ENCODE measurements around the gene SSNA1.

Gene SSNA1

DNA sequence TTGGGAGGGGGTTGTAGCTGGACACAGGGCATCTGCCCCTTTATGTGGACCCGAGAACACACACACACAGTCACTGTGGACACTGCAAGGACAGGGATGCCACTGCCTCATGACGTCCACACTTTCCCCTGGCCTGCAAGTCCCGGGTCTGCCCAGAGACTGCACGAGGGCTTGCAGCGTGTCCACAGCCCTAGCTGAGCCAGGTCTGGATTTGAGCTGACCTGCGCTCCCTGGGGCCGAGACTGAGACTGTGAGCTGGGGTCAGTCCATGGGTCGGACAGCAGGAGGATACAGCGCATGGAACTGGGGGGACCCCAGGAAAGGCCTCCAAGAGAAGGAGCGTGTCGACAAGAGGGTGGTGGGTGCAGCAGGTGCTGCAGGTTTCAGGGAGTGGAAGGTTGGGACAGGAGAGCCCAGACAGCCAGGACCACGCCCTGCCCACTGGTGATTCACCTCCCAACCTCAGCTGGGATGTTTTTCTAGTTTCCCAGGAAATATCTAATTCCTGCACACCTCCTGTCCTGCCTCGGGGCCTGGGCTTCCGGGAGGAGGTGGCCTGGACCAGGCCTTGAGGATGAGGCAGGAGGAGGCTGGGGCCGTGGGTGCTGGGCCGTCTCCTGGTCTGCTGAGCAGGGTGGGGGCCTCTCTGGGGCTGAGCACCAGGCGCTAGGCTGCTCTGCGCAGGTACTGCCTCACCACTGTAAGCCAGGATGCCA is 38.0 kb downstream of the SSNA1 start:
- Histone ChIP-seq H3K27ac (ENCODE audit: extremely low read depth, low read depth, low read length) (no peak overlapping the region), H3K4me3 (ENCODE audit: low read depth, low read length) (no peak overlapping the region), H3K4me1 (ENCODE audit: control insufficient read depth, insufficient read depth, low read length) (peaks cover 4% of the 10 kb centered on the region)

DNA sequence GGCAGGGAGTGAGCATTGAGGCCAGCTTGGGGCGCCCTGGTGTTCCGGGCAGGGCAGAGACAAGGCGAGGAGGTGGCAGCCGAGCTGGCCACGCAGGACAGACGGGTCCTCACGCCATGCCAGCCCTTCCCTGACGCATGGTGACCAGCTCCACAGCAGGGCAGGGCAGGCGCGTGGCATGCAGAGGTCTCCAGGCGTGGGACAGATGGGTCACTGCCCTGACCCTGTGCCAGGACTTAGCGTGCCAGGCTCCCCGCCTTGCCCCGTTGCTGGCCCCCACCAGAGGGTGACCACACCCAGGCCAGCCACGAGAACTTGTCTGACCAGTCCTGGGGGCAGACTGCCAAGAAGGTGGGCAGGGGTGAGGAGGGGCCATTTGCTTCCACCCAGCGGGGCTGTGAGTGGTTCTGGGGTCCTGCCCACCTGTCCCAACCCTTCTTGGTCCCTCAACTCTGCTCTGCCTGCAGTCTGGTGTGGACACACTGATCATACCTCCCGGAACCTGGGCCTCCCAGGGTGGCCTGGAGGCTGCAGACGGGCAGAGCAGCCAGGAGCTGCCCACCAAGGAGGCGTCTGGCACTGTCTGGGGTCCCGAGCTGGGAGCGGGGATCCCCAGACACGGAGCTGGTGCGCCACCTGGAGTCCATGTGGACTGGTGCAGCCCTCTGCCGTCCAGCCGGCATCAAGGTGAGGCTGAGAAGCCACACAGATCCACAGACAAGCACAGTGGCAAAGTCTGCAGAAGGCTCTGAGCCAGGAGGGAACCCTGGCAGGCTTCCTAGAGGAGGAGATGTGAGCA is 38.8 kb downstream of the SSNA1 start, which contains the start of gene RNF224:
Gene RNF224 (plus strand): TSS at position 449 of the 799 bp plus-strand sequence. CDS start 834 bp downstream, outside the sequence.
- no peaks in the 10 kb centered on the region for H3K9me3 ChIP-seq (ENCODE audit: control insufficient read depth, insufficient read depth, low read depth, low read length)
- POLR2A ChIA-PET: interaction anchor here (0.5 to 17.2 kb wide), 10 partner anchors 14 to 193 kb away, joined by 3 to 304 read pairs (median 5); partner anchors contain the start of genes ANAPC2, NDOR1, NPDC1 and SAPCD2
- no peaks in the 10 kb centered on the region for H3K36me3 ChIP-seq (ENCODE audit: control insufficient read depth in 2 of 2, insufficient read depth in 1 of 2, low read length in 2 of 2)
- no peak within 1 kb of the TSS for H3K4me3 ChIP-seq (ENCODE audit: low read depth, low read length)
- no peak within 1 kb of the TSS for H3K27ac ChIP-seq (ENCODE audit: extremely low read depth, low read depth, low read length)
- CTCF ChIA-PET: interaction anchor here (0.5 to 6.7 kb wide), 31 partner anchors 9 to 439 kb away, joined by 3 to 69 read pairs (median 5); partner anchors contain the start of genes ABCA2, ANAPC2, C8G and LRRC26
- peaks cover 4% of the 10 kb centered on the region for H3K4me1 ChIP-seq (ENCODE audit: control insufficient read depth, insufficient read depth, low read length)
- TF ChIP-seq, protein P1, sequence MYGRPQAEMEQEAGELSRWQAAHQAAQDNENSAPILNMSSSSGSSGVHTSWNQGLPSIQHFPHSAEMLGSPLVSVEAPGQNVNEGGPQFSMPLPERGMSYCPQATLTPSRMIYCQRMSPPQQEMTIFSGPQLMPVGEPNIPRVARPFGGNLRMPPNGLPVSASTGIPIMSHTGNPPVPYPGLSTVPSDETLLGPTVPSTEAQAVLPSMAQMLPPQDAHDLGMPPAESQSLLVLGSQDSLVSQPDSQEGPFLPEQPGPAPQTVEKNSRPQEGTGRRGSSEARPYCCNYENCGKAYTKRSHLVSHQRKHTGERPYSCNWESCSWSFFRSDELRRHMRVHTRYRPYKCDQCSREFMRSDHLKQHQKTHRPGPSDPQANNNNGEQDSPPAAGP (tag by site-specific recombination; IDR thresholded peaks at IDR 0.05): peak; percentile 65
- TF ChIP-seq, protein P2, sequence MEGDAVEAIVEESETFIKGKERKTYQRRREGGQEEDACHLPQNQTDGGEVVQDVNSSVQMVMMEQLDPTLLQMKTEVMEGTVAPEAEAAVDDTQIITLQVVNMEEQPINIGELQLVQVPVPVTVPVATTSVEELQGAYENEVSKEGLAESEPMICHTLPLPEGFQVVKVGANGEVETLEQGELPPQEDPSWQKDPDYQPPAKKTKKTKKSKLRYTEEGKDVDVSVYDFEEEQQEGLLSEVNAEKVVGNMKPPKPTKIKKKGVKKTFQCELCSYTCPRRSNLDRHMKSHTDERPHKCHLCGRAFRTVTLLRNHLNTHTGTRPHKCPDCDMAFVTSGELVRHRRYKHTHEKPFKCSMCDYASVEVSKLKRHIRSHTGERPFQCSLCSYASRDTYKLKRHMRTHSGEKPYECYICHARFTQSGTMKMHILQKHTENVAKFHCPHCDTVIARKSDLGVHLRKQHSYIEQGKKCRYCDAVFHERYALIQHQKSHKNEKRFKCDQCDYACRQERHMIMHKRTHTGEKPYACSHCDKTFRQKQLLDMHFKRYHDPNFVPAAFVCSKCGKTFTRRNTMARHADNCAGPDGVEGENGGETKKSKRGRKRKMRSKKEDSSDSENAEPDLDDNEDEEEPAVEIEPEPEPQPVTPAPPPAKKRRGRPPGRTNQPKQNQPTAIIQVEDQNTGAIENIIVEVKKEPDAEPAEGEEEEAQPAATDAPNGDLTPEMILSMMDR (tag by site-specific recombination; IDR thresholded peaks at IDR 0.05): peak; percentile 93
- TF ChIP-seq, protein P3, sequence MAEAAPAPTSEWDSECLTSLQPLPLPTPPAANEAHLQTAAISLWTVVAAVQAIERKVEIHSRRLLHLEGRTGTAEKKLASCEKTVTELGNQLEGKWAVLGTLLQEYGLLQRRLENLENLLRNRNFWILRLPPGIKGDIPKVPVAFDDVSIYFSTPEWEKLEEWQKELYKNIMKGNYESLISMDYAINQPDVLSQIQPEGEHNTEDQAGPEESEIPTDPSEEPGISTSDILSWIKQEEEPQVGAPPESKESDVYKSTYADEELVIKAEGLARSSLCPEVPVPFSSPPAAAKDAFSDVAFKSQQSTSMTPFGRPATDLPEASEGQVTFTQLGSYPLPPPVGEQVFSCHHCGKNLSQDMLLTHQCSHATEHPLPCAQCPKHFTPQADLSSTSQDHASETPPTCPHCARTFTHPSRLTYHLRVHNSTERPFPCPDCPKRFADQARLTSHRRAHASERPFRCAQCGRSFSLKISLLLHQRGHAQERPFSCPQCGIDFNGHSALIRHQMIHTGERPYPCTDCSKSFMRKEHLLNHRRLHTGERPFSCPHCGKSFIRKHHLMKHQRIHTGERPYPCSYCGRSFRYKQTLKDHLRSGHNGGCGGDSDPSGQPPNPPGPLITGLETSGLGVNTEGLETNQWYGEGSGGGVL (tag by site-specific recombination; IDR thresholded peaks at IDR 0.05): 0 out of 2 replicates have a peak, but pooled peaks have one; percentile 30
- TF ChIP-seq ZNF121 (tag by site-specific recombination; IDR thresholded peaks at IDR 0.05) (0 out of 2 replicates have a peak, but pooled peaks have one; percentile 46), HOXD13 (CRISPR knock-in tag; IDR thresholded peaks at IDR 0.05; ENCODE audit: borderline replicate concordance) (no peak), GLIS2 (tag by site-specific recombination; IDR thresholded peaks at IDR 0.05) (peak; percentile 77; the same call in 1 of the 2 replicates), ZNF24 (tag by site-specific recombination; IDR thresholded peaks at IDR 0.05) (no peak), ZIC2 (tag by site-specific recombination; IDR thresholded peaks at IDR 0.05) (peak; percentile 23; the same call in 1 of the 2 replicates), ZNF341 (tag by site-specific recombination; IDR thresholded peaks at IDR 0.05; ENCODE audit: low read depth) (no peak), BCL11B (tag by site-specific recombination; IDR thresholded peaks at IDR 0.05; ENCODE audit: low read depth) (0 out of 2 replicates have a peak, but pooled peaks have one; percentile 73), ZNF654 (tag by site-specific recombination; IDR thresholded peaks at IDR 0.05; ENCODE audit: low read depth) (peak; percentile 74), BCL11A (tag by site-specific recombination; IDR thresholded peaks at IDR 0.05; ENCODE audit: low read depth) (peak; percentile 52; the same call in 1 of the 2 replicates), ZNF184 (tag by site-specific recombination; IDR thresholded peaks at IDR 0.05) (no peak), ZSCAN16 (tag by site-specific recombination; IDR thresholded peaks at IDR 0.05) (no peak), ZNF423 (tag by site-specific recombination; IDR thresholded peaks at IDR 0.05) (no peak), ZNF660 (tag by site-specific recombination; IDR thresholded peaks at IDR 0.05) (no peak), ZEB2 (tag by site-specific recombination; IDR thresholded peaks at IDR 0.05) (peak; percentile 54; the same call in 1 of the 2 replicates), ZNF768 (tag by site-specific recombination; IDR thresholded peaks at IDR 0.05) (no peak), ZSCAN30 (tag by site-specific recombination; IDR thresholded peaks at IDR 0.05) (peak; percentile 92), ZFP69B (tag by site-specific recombination; IDR thresholded peaks at IDR 0.05) (peak; percentile 29; the same call in 1 of the 2 replicates), WT1 (tag by site-specific recombination; IDR thresholded peaks at IDR 0.05) (0 out of 2 replicates have a peak, but pooled peaks have one; percentile 17)
- TF ChIP-seq, protein P4, sequence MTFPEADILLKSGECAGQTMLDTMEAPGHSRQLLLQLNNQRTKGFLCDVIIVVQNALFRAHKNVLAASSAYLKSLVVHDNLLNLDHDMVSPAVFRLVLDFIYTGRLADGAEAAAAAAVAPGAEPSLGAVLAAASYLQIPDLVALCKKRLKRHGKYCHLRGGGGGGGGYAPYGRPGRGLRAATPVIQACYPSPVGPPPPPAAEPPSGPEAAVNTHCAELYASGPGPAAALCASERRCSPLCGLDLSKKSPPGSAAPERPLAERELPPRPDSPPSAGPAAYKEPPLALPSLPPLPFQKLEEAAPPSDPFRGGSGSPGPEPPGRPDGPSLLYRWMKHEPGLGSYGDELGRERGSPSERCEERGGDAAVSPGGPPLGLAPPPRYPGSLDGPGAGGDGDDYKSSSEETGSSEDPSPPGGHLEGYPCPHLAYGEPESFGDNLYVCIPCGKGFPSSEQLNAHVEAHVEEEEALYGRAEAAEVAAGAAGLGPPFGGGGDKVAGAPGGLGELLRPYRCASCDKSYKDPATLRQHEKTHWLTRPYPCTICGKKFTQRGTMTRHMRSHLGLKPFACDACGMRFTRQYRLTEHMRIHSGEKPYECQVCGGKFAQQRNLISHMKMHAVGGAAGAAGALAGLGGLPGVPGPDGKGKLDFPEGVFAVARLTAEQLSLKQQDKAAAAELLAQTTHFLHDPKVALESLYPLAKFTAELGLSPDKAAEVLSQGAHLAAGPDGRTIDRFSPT (tag by site-specific recombination; IDR thresholded peaks at IDR 0.05): peak; percentile 79
- TF ChIP-seq, protein P5, sequence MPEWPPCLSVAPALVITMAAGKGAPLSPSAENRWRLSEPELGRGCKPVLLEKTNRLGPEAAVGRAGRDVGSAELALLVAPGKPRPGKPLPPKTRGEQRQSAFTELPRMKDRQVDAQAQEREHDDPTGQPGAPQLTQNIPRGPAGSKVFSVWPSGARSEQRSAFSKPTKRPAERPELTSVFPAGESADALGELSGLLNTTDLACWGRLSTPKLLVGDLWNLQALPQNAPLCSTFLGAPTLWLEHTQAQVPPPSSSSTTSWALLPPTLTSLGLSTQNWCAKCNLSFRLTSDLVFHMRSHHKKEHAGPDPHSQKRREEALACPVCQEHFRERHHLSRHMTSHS (tag by site-specific recombination; IDR thresholded peaks at IDR 0.05): no peak

More for the DNA sequence above, 38.0 kb downstream of the SSNA1 start:
- POLR2A ChIA-PET: interaction anchor here (0.5 to 17.2 kb wide), 9 partner anchors 15 to 193 kb away, joined by 3 to 304 read pairs (median 5); partner anchors contain the start of genes ANAPC2, NDOR1, NPDC1 and SAPCD2
- TF ChIP-seq OVOL3 (tag by site-specific recombination; IDR thresholded peaks at IDR 0.05): no peak
- no peak for TF ChIP-seq KLF7 (tag by site-specific recombination; IDR thresholded peaks at IDR 0.05; ENCODE audit: borderline replicate concordance)
- no peak for TF ChIP-seq ZNF146 (tag by site-specific recombination; IDR thresholded peaks at IDR 0.05)
- no peak for TF ChIP-seq ZNF521 (tag by site-specific recombination; IDR thresholded peaks at IDR 0.05)
- TF ChIP-seq ZNF585B (tag by site-specific recombination; IDR thresholded peaks at IDR 0.05): no peak
- CTCF ChIA-PET: interaction anchor here (0.6 to 6.7 kb wide), 25 partner anchors 8 to 439 kb away, joined by 3 to 69 read pairs (median 6); partner anchors contain the start of genes ABCA2, ANAPC2, C8G and MAN1B1
- no peaks in the 10 kb centered on the region for H3K36me3 ChIP-seq (ENCODE audit: control insufficient read depth in 2 of 2, insufficient read depth in 1 of 2, low read length in 2 of 2)
- no peaks in the 10 kb centered on the region for H3K9me3 ChIP-seq (ENCODE audit: control insufficient read depth, insufficient read depth, low read depth, low read length)

Data from HEK293 (cell line).